K562 (cell line): ENCODE measurements around the gene TRDN. TPM values are rescaled to one million over a fixed set of nuclear protein-coding genes. Genes with fewer than 3 reads are reported as not detected.

ENCODE experiments used
- ATAC-seq: fragments of 200-7000 bp; cut with Tn5 transposase; 3 replicates; pipeline ENCODE4 v1.9.1; 2020; ENCODE audit warnings: moderate library complexity
- BruUV-seq: library from RNA; stranded (reverse); fragments of 400-500 nt; replicated peaks from 2 replicates; lab custom pipeline; 2021; lab: Mats Ljungman, UMichigan
- CTCF ChIA-PET: fragments of 300-600 bp; formaldehyde crosslinking; extraction: SDS; loops from one replicate; lab custom pipeline; 2021; ENCODE audit warnings: low intra/inter-chr PET ratio; lab: Yijun Ruan, JAX
- POLR2A ChIA-PET: fragments of 300-600, 350-650 bp; sonication (Branson Sonifier 250); formaldehyde crosslinking; extraction: SDS; loops from one replicate; lab custom pipeline; 2021; ENCODE audit warnings: antibody characterized with exemption, inconsistent platforms; lab: Yijun Ruan, JAX
- DNase-seq, 4 experiments: peaks; one replicate each; pipeline versions ENCODE4 v3.0.0 to v3.0.0-alpha.2; 2011 to 2018; ENCODE audit warnings: low spot score in 3 of 4, mixed read lengths in 3 of 4; ENCODE audit errors: extremely low read depth in 1 of 4
- FAIRE-seq: peaks from 2 replicates; lab custom pipeline; 2011; peaks lifted over from hg19 to GRCh38; lab: Jason Lieb, UNC
- H2AFZ ChIP-seq: 2 replicates; pipeline ENCODE4 v1.6.0; 2011; ENCODE audit warnings: low read depth, low read length, control low read depth, inconsistent platforms
- H3K27ac ChIP-seq: fragments of 200-600 bp; 3 replicates; pipeline ENCODE4 v1.8.0; 2011; ENCODE audit warnings: low read depth, mild to moderate bottlenecking, control low read depth, inconsistent platforms, low read length, moderate library complexity, mixed read lengths; ENCODE audit errors: extremely low read depth
- H3K27me3 ChIP-seq, 2 experiments: fragments of 300-600 bp in 1 of 2; 2 replicates in 1 of 2; 3 replicates in 1 of 2; pipeline versions ENCODE4 v1.6.0 to v1.8.0; 2011; ENCODE audit warnings: inconsistent platforms in 2 of 2, low read length in 2 of 2, mild to moderate bottlenecking in 1 of 2, mixed read lengths in 1 of 2, moderate library complexity in 1 of 2; ENCODE audit not compliant: control insufficient read depth in 2 of 2, insufficient read depth in 2 of 2
- H3K36me3 ChIP-seq: fragments of 300-600 bp; 3 replicates; pipeline ENCODE4 v1.8.0; 2011; ENCODE audit warnings: mild to moderate bottlenecking, low read length, inconsistent platforms; ENCODE audit not compliant: control insufficient read depth, insufficient read depth
- H3K4me1 ChIP-seq, 2 experiments: fragments of 200-600 bp in 1 of 2; replicated peaks in 1 of 2; 2 replicates in 1 of 2; 3 replicates in 1 of 2; pipeline versions ENCODE4 v1.5.1 to v1.8.0; 2011; ENCODE audit warnings: inconsistent platforms in 2 of 2, low read length in 2 of 2, mild to moderate bottlenecking in 1 of 2, mixed read lengths in 1 of 2, moderate library complexity in 1 of 2; ENCODE audit not compliant: control insufficient read depth in 2 of 2, insufficient read depth in 2 of 2
- H3K4me2 ChIP-seq: 2 replicates; pipeline ENCODE4 v1.6.1; 2011; ENCODE audit warnings: low read length, control low read depth, inconsistent platforms, mixed read lengths; ENCODE audit not compliant: insufficient read depth
- H3K4me3 ChIP-seq: fragments of 200-600 bp; sonication (generic), shearing (Covaris generic); 2 replicates; pipeline ENCODE4 v1.5.1; 2016; ENCODE audit warnings: control low read depth, inconsistent platforms
- H3K79me2 ChIP-seq: fragments of 200-600 bp; 3 replicates; pipeline ENCODE4 v1.8.0; 2011; ENCODE audit warnings: low read length, inconsistent platforms; ENCODE audit not compliant: control insufficient read depth, insufficient read depth
- H3K9ac ChIP-seq, 2 experiments: 2 replicates each; pipeline versions ENCODE4 v1.6.0 to v1.6.1; 2011; ENCODE audit warnings: low read depth in 2 of 2, low read length in 2 of 2, control low read depth in 1 of 2, inconsistent platforms in 1 of 2, mild to moderate bottlenecking in 1 of 2, mixed read lengths in 1 of 2; ENCODE audit not compliant: insufficient read depth in 1 of 2
- H3K9me1 ChIP-seq: one replicate; pipeline ENCODE4 v1.6.0; 2011; ENCODE audit warnings: inconsistent platforms, mild to moderate bottlenecking, low read length, moderate library complexity; ENCODE audit not compliant: control insufficient read depth, insufficient read depth
- H3K9me3 ChIP-seq: replicated peaks from 2 replicates; pipeline ENCODE4 v1.5.1; 2011; ENCODE audit warnings: low read depth, low read length, inconsistent platforms; ENCODE audit not compliant: control insufficient read depth, insufficient read depth
- H4K20me1 ChIP-seq: replicated peaks from 2 replicates; pipeline ENCODE4 v1.6.1; 2011; ENCODE audit warnings: low read length, inconsistent platforms, mixed read lengths; ENCODE audit not compliant: control insufficient read depth, insufficient read depth
- HNRNPK ChIP-seq: fragments of 200-400 bp; formaldehyde crosslinking; IDR thresholded peaks from one replicate; pipeline ENCODE4 v1.6.1; 2018; ENCODE audit warnings: mild to moderate bottlenecking, low read depth, low read length; ENCODE audit not compliant: poor library complexity, severe bottlenecking
- NFATC3 ChIP-seq: fragments of 450-650 bp; IDR thresholded peaks from 2 replicates; pipeline ENCODE4 v1.6.1; 2017; ENCODE audit warnings: mild to moderate bottlenecking
- RBM25 ChIP-seq: fragments of 200-400 bp; formaldehyde crosslinking; IDR thresholded peaks from 2 replicates; pipeline ENCODE4 v1.6.1; 2018; ENCODE audit warnings: low read length, low read depth, moderate library complexity; ENCODE audit not compliant: severe bottlenecking
- SNRNP70 ChIP-seq: fragments of 200-400 bp; formaldehyde crosslinking; optimal IDR thresholded peaks from 2 replicates; pipeline ENCODE3; 2017; ENCODE audit warnings: low read depth, low read length
- SRSF3 ChIP-seq: fragments of 200-400 bp; formaldehyde crosslinking; IDR thresholded peaks from 2 replicates; pipeline ENCODE4 v1.6.1; 2016; ENCODE audit warnings: mild to moderate bottlenecking, low read length, moderate library complexity; ENCODE audit not compliant: insufficient read depth
- STAG1 ChIP-seq: sonication (generic); formaldehyde crosslinking; IDR thresholded peaks from 2 replicates; pipeline ENCODE4 v1.5.0; 2020; ENCODE audit warnings: missing genetic modification reagents, borderline replicate concordance
- STAT5B ChIP-seq: fragments of 250-450 bp; sonication (Bioruptor Pico); IDR thresholded peaks from 2 replicates; pipeline ENCODE4 v1.8.0; 2021; ENCODE audit warnings: mild to moderate bottlenecking, inconsistent platforms
- TCF3 ChIP-seq: sonication (generic); formaldehyde crosslinking; IDR thresholded peaks from 2 replicates; pipeline ENCODE4 v1.4.0; 2020; ENCODE audit warnings: mild to moderate bottlenecking, missing genetic modification reagents
- WGBS: fragments of 100-300 bp; shearing (Covaris generic); methylation state at CpG from one replicate; pipeline ENCODE4 v1.1.6; 2016; ENCODE audit warnings: low coverage, mixed read lengths; ENCODE audit not compliant: insufficient coverage; ENCODE audit errors: missing lambda C conversion rate; 5-methylcytosine and 5-hydroxymethylcytosine counted together
- in situ Hi-C: fragments of 300-500 bp; cut with MboI; formaldehyde crosslinking; loops from 4 replicates; pipeline ENCODE4 v1.15.0; 2018; ENCODE audit warnings: inconsistent platforms, mixed read lengths
- intact Hi-C: fragments of 100-400 bp; cut with micrococcal nuclease; formaldehyde crosslinking; loops from 2 replicates; pipeline ENCODE4 v1.14.2; 2022
- polyA plus RNA-seq, 8 experiments: library from polyadenylated mRNA; depleted of rRNA in 4 of 8; stranded (reverse) in 5 of 8; unstranded in 3 of 8; fragments of >200 nt; fragmentation: Nextera tagmentation in 2 of 8; fragmentation: Illumina TruSeq in 1 of 8; extraction: Ambion mirVana in 2 of 8; extraction: Trizol in 1 of 8; gene quantifications; 2 replicates each; pipeline versions ENCODE4 v1.2.1 to v1.2.3, GENCODE V29; 2011 to 2014; ENCODE audit warnings: inconsistent platforms in 1 of 8, missing spikeins in 1 of 8
- total RNA-seq, 7 experiments: library from RNA; depleted of rRNA in 6 of 7; stranded (reverse); fragments of >200 nt in 6 of 7; fragmentation: Illumina TruSeq in 2 of 7; extraction: Trizol in 2 of 7; gene quantifications; 2 replicates each; pipeline versions ENCODE4 v1.2.1 to v1.2.3, GENCODE V29; 2011 to 2021; ENCODE audit warnings: low replicate concordance in 1 of 7
- TF ChIP-seq, protein P1 (sequence below), 2 experiments: fragments of 450-650 bp; IDR thresholded peaks; 2 replicates each; pipeline ENCODE4 v1.6.1; 2018; ENCODE audit warnings: mild to moderate bottlenecking in 2 of 2, low read depth in 1 of 2; ENCODE audit not compliant: partially characterized antibody in 2 of 2

Gene TRDN
- total and polyA plus RNA-seq, 9 of the 15 experiments (the other 6 are each of a cell fraction or from before 2014, with no cell fraction given): 0.05 to 0.50 (median 0.16) TPM

DNA sequence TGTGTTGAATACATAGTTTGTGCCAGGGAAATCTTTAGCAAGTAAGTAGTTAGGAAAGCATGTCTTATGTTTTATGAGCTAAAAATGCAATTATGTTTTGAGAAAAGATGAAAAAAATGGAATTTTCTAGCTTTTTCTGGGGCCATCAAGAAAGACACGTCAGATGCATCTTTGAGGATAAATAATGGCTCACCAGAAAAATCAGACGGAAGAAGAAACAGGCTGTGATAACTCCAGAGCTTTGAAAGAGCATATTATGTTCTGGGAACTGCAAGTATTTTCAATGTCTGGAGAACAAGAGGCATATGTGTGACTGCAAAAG lies 467.0 kb downstream of the TRDN start (continued):
- no peak for TF ChIP-seq STAT5B (CRISPR knock-in tag)
- TF ChIP-seq STAG1 (CRISPR knock-in tag): no peak
- TF ChIP-seq HNRNPK: no peak

- in situ Hi-C loops (no loop called here), intact Hi-C loops (no loop called here)
- Histone ChIP-seq H3K4me1 (no peaks in the 10 kb centered on the region), H3K79me2 (no peaks in the 10 kb centered on the region), H3K4me3 (no peak overlapping the region), H3K9me3 (no peaks in the 10 kb centered on the region), H3K27me3 (no peaks in the 10 kb centered on the region), H3K36me3 (no peaks in the 10 kb centered on the region), H4K20me1 (no peaks in the 10 kb centered on the region), H2AFZ (no peak overlapping the region), H3K9ac (no peak overlapping the region), H3K4me2 (no peak overlapping the region), H3K9me1 (no peaks in the 10 kb centered on the region), H3K27ac (no peak overlapping the region)
- POLR2A ChIA-PET: no interaction called here
- ATAC-seq (no peak), DNase-seq (no peak), FAIRE-seq (no peak)
- WGBS: 6% methylated on average over 2 of the region's 2 CpGs
- CTCF ChIA-PET: no interaction called here
- no TSS peak for BruUV-seq
- TF ChIP-seq NFATC3 (no peak), SRSF3 (no peak), RBM25 (no peak), TCF3 (CRISPR knock-in tag) (no peak), SNRNP70 (no peak)
- TF ChIP-seq, protein P1, sequence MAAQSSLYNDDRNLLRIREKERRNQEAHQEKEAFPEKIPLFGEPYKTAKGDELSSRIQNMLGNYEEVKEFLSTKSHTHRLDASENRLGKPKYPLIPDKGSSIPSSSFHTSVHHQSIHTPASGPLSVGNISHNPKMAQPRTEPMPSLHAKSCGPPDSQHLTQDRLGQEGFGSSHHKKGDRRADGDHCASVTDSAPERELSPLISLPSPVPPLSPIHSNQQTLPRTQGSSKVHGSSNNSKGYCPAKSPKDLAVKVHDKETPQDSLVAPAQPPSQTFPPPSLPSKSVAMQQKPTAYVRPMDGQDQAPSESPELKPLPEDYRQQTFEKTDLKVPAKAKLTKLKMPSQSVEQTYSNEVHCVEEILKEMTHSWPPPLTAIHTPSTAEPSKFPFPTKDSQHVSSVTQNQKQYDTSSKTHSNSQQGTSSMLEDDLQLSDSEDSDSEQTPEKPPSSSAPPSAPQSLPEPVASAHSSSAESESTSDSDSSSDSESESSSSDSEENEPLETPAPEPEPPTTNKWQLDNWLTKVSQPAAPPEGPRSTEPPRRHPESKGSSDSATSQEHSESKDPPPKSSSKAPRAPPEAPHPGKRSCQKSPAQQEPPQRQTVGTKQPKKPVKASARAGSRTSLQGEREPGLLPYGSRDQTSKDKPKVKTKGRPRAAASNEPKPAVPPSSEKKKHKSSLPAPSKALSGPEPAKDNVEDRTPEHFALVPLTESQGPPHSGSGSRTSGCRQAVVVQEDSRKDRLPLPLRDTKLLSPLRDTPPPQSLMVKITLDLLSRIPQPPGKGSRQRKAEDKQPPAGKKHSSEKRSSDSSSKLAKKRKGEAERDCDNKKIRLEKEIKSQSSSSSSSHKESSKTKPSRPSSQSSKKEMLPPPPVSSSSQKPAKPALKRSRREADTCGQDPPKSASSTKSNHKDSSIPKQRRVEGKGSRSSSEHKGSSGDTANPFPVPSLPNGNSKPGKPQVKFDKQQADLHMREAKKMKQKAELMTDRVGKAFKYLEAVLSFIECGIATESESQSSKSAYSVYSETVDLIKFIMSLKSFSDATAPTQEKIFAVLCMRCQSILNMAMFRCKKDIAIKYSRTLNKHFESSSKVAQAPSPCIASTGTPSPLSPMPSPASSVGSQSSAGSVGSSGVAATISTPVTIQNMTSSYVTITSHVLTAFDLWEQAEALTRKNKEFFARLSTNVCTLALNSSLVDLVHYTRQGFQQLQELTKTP (IDR thresholded peaks at IDR 0.05; ENCODE audit: low read depth in 1 of 2, partially characterized antibody in 2 of 2): no peak
Measured at GRCh38 chr6:123168892-123169773, 467.6 kb downstream of the TRDN start.
